IMR-90 (cell line): ENCODE data around the gene SHLD1.

Experiments
- BHLHE40 ChIP-seq: fragments of 150-350 bp; IDR thresholded peaks from 2 replicates; pipeline ENCODE4 v1.6.1; 2016; ENCODE audit warnings: mild to moderate bottlenecking, low read depth, low read length
- CEBPB ChIP-seq: IDR thresholded peaks from 2 replicates; pipeline ENCODE4 v1.6.1; 2012; ENCODE audit warnings: low read depth, low read length, improper control_type of control experiment
- CHD1 ChIP-seq: IDR thresholded peaks from 2 replicates; pipeline ENCODE4 v1.6.1; 2012; ENCODE audit warnings: low read depth, low read length, improper control_type of control experiment
- CTCF ChIP-seq: conservative IDR thresholded peaks from 2 replicates; pipeline ENCODE4 v1.5.1; 2012; ENCODE audit warnings: mild to moderate bottlenecking, low read depth, low read length, improper control_type of control experiment
- ELK1 ChIP-seq: fragments of 150-350 bp; IDR thresholded peaks from 2 replicates; pipeline ENCODE4 v1.6.1; 2016; ENCODE audit warnings: low read depth, mild to moderate bottlenecking, low read length, moderate library complexity, borderline replicate concordance
- FOS ChIP-seq: fragments of 150-350 bp; IDR thresholded peaks from 2 replicates; pipeline ENCODE4 v1.6.1; 2016; ENCODE audit warnings: low read depth, low read length
- MAFK ChIP-seq: IDR thresholded peaks from 2 replicates; pipeline ENCODE4 v1.6.1; 2012; ENCODE audit warnings: low read depth, low read length, improper control_type of control experiment
- MXI1 ChIP-seq: IDR thresholded peaks from 2 replicates; pipeline ENCODE4 v1.6.1; 2012; ENCODE audit warnings: low read depth, mild to moderate bottlenecking, low read length, moderate library complexity, borderline replicate concordance
- POLR2A ChIP-seq: IDR thresholded peaks from 2 replicates; pipeline ENCODE4 v1.6.1; 2012; ENCODE audit warnings: mild to moderate bottlenecking, low read depth, low read length
- RAD21 ChIP-seq: IDR thresholded peaks from 2 replicates; pipeline ENCODE4 v1.6.1; 2012; ENCODE audit warnings: low read length, improper control_type of control experiment
- RCOR1 ChIP-seq: IDR thresholded peaks from 2 replicates; pipeline ENCODE4 v1.6.1; 2012; ENCODE audit warnings: mild to moderate bottlenecking, low read length, improper control_type of control experiment; ENCODE audit not compliant: insufficient replicate concordance
- RFX5 ChIP-seq: IDR thresholded peaks from 2 replicates; pipeline ENCODE4 v1.8.0; 2012; ENCODE audit warnings: low read depth, mild to moderate bottlenecking, low read length, moderate library complexity
- SMC3 ChIP-seq: fragments of 150-350 bp; IDR thresholded peaks from 2 replicates; pipeline ENCODE4 v1.6.1; 2016; ENCODE audit warnings: low read depth, mild to moderate bottlenecking, antibody characterized with exemption, low read length, moderate library complexity
- USF2 ChIP-seq: fragments of 150-350 bp; IDR thresholded peaks from 2 replicates; pipeline ENCODE4 v1.6.1; 2017; ENCODE audit warnings: mild to moderate bottlenecking, antibody characterized with exemption, low read length, low read depth

GRCh38 chr20:5793916-5794315, 43.7 kb downstream of the SHLD1 start:
- TF ChIP-seq POLR2A (no peak), FOS (no peak), CTCF (no peak), MXI1 (no peak), CEBPB (no peak), BHLHE40 (no peak), USF2 (no peak), SMC3 (no peak), RFX5 (no peak), ELK1 (no peak), RAD21 (no peak), MAFK (no peak), CHD1 (no peak), RCOR1 (no peak)
